ENCODE measurements around the gene GALNTL6.

Gene GALNTL6

DNA sequence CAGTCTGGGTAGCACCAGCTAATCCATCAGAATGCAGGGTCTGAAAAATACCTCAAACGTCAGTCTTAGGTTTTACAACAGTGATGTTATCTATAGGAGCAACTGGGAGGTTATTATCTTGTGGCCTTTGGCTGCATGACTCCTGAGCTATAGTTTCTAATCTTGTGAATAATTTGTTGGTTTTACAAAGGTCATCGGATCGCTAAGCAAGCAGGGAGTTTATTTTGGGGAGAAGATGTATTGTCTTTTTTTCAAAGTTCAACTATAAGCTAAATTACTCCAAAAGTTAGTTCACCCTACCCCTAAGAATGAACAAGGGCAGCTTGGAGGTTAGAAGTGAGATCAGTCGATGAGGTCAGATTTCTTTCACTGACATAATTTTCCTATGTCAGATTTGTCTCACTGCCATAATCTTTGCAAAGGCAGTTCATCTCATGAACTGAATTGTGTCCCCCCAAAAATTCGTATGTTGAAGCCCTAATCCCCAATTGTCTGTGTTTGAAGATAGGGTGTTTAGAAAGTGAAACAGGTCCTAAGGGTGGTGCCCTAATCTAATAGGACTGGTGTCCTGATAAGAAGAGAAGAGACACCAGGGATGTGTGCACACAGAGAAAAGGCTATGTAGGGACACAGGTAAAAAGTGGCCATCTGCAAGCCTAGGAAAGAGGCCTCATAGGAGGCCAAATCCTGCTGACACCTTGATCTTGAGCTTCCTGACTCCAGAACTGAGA lies 1179.6 kb downstream of the GALNTL6 start:
- no peak for DNase-seq (ENCODE audit: low read depth)

GRCh38 chr4:172995161-172995560 lies 1182.0 kb downstream of the GALNTL6 start:
- no peak for DNase-seq (ENCODE audit: low read depth)

DNA sequence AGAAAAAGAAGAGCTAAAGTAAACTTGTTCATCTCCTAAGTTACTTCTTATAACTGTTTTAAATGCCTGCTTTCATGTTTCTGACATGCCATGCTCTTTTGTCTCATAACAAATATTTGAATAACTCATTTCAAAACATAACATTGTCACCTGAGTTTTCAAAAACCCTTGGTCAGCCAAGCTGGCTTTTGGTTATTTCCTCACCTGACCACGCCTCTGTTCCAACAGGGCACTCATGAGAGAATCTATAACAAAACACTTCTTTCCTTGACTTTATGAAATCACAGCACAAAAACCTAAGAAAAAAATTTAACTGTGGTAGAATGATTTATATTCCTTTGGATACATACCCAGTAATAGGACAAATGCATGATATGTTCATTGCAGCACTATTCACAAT lies 1182.5 kb downstream of the GALNTL6 start:
- no peak for DNase-seq (ENCODE audit: low read depth)

GRCh38 chr4:172996571-172997216 lies 1183.5 kb downstream of the GALNTL6 start:
- no peak for DNase-seq (ENCODE audit: low read depth)

GRCh38 chr4:172997217-172997609 lies 1184.0 kb downstream of the GALNTL6 start:
- no peak for DNase-seq (ENCODE audit: low read depth)

DNA sequence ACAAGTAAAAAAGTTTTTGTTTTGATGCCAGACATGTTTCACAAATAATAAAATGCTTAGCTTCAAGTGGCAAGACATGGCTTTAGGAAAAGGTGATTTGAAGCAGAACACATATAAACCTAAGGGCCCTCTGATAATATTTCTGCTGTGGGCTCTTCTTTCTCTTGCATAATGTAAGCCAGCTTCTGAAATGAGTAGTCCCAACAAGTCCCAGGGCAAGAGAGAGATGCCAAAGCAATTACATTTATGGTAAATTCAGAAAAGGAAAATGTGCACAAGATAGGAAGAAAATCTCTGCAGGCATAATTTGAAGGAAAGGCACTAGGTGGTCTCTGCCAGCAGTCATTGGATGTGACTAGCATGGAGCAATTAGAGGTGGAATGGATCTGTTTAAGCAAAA lies 1184.7 kb downstream of the GALNTL6 start:
- no peak for DNase-seq (ENCODE audit: low read depth)

GRCh38 chr4:172998527-172999469 lies 1185.6 kb downstream of the GALNTL6 start:
- peak; percentile 74 for DNase-seq (ENCODE audit: low read depth)

DNA sequence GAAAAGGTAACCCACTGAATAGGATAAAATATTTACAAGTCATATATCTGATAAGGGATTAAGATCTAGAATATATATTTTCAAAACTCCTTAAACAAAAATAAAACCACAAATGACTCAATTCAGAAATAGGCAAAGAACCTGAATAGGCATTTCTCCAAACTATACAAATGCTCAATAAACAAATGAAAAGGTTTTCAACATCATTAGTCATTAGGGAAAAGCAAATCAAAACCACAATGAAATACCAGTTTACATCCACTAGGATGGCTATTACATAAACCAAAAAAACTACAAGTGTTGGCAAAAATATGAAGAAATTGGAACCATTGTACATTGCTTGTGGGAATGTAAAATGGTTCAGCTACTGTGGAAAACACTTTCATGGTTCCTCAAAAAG lies 1188.4 kb downstream of the GALNTL6 start:
- no peak for DNase-seq (ENCODE audit: low read depth)

- DNase-seq (ENCODE audit: low read depth), result no peak
These were observed 1189.8 kb downstream of the GALNTL6 start for GRCh38 chr4:173002830-173003561.

- no peak for DNase-seq (ENCODE audit: low read depth)
These were observed 1192.9 kb downstream of the GALNTL6 start for GRCh38 chr4:173005912-173006633.

DNA sequence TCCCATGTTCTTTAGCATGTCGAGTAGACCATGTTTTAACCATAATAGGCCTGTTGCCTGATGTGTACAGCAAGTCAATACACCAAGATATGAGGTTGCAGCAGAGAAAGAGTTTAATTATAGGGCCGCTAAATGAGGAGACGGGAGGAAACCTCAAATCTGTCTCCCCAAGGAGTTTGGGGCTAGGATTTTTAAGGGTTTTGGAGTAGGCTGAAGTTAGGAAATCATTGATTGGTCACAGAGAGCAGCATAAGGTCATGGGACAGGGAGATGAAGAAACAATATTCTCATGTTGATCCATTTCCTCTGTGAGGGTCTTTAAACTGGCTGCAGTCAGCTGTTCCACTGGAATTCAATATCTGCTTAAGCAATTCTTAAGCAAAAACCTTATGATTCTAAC lies 1195.2 kb downstream of the GALNTL6 start:
- DNase-seq (ENCODE audit: low read depth), result no peak

DNA sequence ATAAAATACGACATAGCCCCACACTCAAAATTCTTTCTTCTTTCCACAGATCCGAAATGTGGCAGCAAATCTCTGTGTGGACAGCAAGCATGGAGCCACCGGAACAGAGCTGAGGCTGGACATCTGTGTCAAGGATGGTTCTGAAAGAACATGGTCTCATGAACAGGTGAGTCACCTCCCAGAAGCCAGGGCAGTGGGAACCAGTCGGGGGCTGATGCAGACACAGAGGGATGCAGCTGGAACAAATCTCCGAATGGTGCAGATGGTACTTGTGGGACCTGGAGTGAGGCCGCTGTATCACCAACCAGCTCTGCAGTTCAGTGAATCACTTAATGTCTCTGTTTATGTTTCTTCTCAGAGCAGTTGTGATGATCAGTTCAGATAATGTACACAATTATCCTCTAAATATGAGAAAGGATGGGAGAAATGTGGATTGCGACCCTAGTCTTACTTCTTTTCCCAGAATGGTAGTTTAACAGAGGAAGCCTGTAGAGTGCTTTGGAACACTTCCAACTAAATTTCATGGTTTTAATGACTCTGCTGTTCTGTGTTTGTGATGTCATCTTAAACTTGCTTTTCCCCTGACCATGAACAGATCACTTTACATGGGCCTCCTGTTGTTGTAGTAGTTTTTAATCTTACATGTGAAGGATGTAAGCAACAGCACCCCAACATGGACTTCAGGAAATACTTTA lies 1196.1 kb downstream of the GALNTL6 start:
- no peak for DNase-seq (ENCODE audit: low read depth)

GRCh38 chr4:173012608-173013007 lies 1199.4 kb downstream of the GALNTL6 start:
- no peak for DNase-seq (ENCODE audit: low read depth)

- no peak for DNase-seq (ENCODE audit: low read depth)
These were observed 1200.2 kb downstream of the GALNTL6 start for GRCh38 chr4:173013232-173013930.

- no peak for DNase-seq (ENCODE audit: low read depth)
These were observed 1200.9 kb downstream of the GALNTL6 start for GRCh38 chr4:173014113-173014558.

DNA sequence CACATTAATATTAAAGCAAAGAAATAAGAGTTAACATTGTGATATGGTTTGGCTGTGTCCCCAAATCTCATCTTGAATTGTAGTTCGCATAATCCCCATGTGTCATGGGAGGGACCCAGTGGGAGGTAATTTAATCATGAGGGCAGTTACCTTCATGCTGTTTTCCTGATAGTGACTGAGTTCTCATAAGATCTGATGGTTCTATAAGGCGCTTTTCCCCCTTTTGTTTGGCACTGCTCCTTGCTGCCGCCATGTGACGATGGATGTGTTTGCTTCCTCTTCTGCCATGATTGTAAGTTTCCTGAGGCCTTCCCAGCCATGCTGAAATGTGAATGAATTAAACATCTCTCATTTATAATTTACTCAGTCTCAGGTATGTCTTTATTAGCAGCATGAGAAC lies 1201.6 kb downstream of the GALNTL6 start:
- no peak for DNase-seq (ENCODE audit: low read depth)

DNA sequence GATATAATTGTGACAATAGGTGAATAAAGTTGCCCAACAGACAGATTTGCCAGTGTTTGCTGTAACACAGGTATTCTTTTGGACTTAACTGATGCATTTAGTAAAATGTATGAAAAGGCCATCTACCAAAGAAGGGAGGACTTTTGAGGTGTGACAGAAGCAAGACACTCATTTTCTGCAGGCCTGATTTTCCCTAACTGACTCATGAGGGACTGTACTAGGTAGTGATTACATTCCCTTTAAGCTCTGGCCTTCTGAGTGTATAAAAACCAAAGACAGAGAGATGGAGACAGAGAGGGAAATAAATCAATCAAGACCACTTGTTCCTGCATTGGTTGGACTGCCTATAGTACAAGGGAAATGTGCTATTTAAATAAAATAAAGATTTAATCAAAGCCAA lies 1204.6 kb downstream of the GALNTL6 start:
- no peak for DNase-seq (ENCODE audit: low read depth)

GRCh38 chr4:173018446-173018845 lies 1205.2 kb downstream of the GALNTL6 start:
- DNase-seq (ENCODE audit: low read depth), result no peak

DNA sequence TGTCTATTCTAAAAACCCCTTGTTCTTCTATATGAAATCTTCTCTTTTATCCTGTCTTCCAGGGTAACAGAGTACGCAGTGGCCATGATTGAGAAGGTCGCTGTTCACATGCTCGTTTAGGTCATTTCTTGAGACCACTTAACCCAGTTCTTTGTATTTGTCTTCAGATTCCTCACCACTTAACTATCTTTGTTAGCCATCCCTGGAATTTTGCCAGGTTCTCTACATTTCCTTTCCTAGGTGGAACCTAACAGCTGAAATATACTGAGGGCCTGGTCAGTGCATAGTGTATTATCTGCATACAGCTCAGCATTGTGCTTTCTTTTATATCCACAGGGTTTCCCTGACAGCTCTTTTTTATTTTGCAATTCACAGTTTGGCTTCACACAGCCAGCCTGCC lies 1206.5 kb downstream of the GALNTL6 start:
- no peak for DNase-seq (ENCODE audit: low read depth)

Measured in CMK (cell line).